UCSD-AML1 (cell line): ENCODE measurements around the gene GNAZ.
"Not testable (repeated sequence)": the region's sequence is repeated elsewhere in the genome, so short reads cannot be mapped to it uniquely, and the experiment has no call there.

Source experiments
- DNase-seq: peaks from one replicate; lab custom pipeline; 2025; ENCODE audit not compliant: unreplicated experiment; lab: John Stamatoyannopoulos, UW

GNAZ gene

GRCh38 chr22:23042179-23042578 lies 28.1 kb upstream of the GNAZ start:
- no peak for DNase-seq

GRCh38 chr22:23044570-23044969 lies 25.7 kb upstream of the GNAZ start:
- DNase-seq: no peak

- no peak for DNase-seq
These were observed 24.9 kb upstream of the GNAZ start for GRCh38 chr22:23045461-23045860.

- no peak for DNase-seq
These were observed 23.1 kb upstream of the GNAZ start for GRCh38 chr22:23047265-23047664.

DNA sequence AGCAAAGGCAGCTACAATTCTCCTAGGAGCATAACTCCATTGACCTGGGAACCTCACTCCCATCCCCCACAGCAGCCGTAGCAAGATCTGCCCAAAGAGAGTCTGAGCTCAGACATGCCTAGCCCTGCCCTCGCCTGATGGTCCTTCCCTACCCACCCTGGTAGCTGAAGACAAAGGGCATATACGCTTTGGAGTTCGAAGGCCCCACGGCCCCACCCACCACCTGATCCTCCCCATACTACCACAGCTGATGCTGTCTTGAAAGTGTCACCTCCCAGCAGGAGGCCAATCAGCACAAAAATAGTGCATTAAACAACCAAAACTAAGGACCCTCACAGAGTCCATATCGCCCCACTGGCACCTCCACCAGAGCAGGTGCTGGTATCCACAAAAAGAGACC lies 22.6 kb upstream of the GNAZ start:
- DNase-seq: no peak

DNA sequence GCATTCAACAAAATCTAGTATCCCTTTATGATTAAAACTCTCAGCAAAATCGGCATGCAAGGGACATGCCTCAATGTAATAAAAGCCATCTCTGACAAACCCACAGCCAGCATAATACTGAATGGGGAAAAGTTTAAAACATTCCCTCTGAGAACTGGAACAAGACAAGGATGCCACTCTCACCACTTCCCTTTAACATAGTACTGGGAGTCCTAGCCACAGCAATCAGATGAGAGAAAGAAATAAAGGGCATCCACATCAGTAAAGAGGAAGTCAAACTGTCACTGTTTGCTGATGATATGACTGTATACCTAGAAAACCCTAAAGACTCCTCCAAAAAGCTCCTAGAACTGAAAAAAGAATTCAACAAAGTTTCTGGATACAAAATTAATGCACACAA lies 19.8 kb upstream of the GNAZ start:
- not testable (repeated sequence) for DNase-seq

DNA sequence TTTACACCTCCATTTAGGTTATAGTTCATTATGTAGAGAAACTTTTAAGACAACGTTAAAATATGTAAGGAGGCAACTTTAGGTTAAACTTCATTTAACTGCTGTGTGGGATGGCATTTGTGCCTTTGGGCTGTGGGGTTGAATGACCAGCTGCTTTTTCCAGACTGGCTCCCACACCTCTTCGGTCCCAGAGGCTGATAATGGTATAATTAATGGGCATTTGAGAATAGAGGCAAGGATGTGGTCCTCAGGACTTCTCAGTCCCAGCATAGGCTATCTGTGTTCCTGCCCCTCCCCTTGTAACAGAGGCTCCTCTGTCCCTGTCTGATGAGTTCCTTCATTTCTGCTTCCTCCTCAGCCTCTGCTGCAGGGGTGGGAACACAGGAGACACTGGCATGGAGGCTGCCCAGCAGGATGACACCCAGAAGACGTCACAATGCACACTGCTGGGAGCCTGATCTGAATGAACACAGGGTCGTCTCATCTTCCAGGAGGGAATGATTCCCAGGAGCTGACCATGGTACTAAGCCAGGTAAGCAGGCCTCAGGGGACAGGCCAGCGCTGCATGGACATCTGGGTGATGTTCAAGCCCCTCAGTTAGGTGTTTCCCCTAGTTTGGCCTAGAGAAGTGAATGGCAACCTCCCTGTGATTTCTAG lies 17.1 kb upstream of the GNAZ start:
- no peak for DNase-seq

DNA sequence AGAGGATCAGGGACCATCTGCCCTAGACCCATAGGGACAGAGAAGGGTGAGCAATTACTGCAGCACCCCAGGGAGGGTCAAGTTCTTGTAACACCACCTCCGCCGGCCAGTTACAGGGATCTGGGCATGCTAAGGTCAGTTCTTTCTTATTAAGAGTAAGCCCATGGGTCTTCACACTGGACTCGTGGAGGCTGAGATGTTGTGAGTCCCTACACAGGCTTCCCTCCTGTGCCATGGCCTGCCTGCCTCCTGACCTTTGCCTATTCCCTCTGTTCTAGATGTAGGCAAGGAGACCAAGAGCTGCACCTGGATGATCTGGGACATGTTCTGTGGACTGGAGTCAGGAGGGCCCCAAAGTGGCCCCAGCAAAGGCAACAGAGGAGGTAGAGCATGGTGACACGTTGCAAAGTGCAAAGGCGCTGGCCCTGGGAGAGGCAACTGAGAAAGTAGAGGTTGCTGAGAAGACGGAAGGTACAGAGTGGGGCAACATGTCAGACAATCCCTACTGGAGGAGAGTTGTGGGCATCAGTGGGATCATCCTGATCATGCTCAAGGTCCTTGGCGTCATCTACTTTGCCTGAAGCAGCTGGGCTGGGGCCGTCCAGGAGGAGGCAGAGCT lies 16.3 kb upstream of the GNAZ start:
- DNase-seq: no peak

- no peak for DNase-seq
These were observed 15.6 kb upstream of the GNAZ start for GRCh38 chr22:23054531-23055257.

GRCh38 chr22:23055449-23056179 lies 14.7 kb upstream of the GNAZ start:
- no peak for DNase-seq

DNA sequence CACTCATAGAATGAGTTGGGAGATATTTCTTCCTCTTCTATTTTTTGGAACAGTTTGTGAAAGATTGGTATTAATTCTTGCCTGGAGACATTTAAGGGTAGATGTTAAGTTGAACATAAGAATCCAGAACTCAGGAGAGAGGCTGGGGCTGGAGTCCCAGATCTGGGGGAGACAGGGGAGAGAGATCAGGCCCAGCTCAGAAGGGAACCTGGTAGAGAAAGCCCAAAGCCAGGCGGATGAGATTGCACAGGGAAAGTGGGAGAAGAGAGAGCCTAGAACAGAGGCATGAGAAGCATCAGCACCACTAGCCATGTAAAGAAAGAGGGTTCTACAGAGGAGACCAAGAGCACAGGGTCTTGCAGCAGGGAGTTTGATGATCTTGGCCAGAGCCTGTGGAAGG lies 13.0 kb upstream of the GNAZ start:
- DNase-seq: no peak

GRCh38 chr22:23058063-23058462 lies 12.3 kb upstream of the GNAZ start:
- no peak for DNase-seq

DNA sequence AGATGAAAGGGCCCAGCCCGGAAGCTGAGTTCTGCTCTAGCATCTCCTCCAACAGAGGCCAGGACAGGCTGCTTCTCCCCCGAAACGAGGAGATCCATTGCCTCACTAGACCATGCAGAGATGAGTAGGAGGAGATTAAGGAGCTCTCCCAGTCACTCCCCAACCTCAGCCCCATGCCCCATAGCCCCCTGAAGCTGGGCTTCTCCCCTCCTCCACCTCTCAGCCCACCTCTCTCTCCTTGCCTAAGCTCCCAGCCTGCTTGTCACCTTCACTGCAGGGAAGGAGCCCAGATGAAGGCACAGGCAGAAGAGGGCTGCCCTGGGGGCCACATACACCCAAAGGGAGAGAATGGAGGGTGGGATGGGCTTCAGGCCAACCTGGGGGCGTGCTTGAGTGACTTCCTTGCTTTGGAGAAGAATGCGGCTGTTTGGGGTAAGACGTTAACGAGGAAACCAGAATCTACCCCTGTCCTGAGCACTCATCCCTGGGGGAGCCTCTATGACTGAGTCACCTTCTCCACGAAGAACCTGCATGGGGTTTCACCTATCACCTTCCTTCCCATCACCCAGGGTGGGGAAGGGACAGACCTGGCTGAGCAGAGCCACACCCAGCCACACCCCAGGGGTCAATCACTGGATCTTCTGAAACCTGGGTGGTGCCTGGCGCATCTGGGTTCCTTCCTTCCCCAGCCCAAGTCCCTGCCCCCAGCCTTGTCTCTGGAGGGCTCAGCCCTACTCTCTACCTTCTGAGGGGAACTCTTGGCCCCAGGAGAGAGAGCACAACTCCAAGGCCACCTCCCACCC lies 11.6 kb upstream of the GNAZ start:
- DNase-seq: no peak

DNA sequence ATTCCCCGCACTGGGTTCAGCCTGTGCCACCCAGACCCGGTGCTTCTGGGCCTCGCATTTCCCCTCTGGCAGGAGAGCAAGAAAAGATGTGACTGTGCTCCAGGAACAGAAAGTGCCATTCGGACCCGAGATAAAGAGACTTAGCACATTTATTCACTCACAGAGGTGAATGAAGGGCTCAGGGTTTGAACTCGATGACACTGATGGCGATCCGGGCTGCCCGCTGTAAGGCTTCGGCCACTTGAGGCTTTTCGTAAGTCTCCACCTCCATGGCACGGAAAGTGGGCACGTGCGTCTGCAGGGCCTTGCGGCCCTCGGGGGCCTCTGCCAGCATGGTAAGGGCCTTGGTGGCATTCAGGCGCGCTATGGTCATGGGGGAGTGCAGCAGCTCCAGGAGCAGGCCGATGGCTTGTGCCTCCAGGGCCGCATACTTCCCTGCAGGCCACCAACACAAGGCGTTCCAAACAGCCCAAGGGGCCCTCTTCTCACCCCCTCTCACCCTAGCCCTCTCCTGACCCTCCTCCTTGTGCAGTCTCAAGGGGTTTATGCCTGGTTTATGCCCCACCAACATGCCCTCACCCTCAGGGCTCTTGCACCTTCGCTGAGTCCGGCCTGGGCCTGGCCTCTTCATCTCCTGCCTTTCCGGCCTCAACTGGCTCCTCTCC lies 10.9 kb upstream of the GNAZ start:
- DNase-seq: no peak

DNA sequence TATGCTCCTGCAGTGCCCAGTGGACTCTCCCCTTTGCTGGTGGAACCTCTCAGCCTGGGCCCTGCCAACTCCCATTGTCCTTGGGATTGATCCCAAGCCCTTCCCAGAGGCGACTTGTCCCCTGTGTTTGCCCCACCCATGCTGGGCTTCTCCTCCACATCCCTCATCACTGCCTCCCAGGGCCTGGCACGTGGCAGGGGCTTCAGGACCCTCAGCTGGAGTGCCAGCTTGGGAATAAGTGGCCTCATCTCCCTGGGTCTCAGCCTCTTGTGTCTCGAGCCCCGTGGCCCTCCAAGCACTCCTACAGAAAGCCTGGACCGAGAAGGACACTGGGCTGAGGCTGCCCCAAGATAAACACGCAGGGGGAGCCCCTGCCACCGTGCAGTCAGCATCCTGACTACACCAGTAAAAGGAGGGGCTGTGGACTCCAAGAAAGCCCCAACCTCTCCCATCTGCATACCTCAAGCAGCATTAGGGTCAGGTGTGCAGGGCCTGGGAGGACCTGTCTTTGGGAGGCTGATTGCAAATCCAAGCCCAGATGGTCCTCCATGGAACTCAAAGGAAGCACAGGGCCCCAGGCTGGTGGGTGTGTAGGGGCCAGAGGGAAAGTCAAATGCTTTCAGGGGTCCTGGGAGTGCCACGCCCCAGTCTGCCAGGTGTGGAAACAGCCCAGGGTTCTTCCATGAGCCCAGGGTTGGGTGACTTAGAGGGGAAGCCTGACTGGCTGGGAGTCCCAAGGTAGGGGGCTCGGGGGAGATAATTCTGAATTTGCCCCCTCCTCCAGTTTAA lies 9.5 kb upstream of the GNAZ start:
- no peak for DNase-seq

DNA sequence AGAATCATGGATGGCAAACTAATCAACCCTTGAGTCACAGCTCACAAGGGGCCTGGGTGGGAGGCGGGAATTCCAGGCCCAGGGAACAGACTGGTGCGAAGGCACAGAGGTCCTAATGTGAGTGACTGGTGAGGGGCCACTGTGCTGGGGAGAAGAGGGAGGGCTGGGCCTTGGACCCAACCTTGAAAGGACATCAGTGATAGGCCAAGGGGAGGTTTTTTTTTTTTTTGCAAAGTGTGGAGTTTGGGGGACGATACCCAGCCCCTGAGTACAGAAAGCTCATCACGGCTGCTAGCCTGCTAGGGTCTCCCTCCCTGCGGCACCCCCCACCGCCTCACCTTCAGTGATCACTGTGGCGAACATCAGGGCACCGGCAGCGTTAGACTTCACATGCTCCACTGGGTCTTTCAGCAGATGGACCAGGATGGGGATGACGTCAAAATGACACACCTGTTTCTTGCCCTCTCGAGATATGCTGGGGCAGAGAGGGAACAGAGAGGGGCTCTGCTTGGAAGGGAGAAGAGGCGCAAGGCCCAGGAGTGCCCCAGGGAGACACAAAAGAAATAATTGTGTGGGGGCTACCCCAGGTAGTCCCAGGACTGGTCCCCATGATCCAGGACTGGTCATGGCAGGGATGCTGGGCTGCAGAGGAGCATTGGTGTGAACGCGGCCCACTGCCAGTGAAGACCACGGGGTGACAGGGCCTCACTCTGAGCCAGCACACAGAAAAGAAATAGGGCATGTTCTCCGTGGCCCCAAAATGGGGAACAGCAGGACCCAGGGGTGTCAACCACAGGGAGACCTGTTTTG lies 8.6 kb upstream of the GNAZ start:
- no peak for DNase-seq

DNA sequence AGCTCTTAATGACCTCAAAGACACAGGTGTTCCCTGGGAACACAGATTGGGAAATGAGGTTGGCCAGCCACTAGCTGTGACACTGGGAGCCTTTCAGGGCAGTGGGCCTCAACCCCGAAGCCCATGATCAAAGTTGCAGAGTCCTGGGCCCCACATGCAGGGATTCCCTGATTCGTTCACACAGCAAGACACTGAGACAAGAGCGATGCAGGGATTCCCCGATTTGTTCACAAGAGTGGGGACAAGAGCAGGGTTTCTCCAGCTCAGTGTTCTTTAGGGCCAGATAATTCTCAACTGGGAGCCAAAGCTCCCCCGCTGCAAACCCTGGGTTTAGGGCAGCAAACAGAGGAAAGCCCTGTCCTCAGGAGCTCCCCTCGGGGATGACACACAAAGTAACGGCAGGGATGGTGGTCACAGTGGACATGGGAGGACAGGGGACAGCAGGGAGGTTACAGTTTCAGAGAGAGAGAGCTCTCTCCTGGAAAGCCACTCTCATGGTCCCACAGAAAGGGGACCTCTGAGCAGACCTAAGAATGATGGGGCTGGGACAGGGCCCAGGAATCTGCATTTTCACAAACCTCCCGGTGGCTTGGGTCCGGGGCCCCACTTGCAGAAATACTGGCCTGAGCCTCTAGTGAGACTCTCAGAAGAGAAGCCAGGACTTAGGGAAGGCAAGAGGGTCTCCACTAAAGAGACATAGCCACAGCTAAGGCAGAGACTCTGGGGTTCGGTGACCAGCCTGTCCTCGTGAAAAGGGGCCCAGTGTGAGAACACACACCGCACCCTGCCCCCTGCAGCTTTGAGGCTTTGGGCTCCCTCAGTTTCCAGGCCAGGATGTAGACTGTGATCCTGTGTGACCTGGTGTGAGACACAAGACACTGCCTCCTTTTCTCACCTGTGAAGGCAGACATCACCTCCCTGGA lies 7.4 kb upstream of the GNAZ start:
- DNase-seq: no peak
